ENCODE results near the gene CCDC97.

DNA sequence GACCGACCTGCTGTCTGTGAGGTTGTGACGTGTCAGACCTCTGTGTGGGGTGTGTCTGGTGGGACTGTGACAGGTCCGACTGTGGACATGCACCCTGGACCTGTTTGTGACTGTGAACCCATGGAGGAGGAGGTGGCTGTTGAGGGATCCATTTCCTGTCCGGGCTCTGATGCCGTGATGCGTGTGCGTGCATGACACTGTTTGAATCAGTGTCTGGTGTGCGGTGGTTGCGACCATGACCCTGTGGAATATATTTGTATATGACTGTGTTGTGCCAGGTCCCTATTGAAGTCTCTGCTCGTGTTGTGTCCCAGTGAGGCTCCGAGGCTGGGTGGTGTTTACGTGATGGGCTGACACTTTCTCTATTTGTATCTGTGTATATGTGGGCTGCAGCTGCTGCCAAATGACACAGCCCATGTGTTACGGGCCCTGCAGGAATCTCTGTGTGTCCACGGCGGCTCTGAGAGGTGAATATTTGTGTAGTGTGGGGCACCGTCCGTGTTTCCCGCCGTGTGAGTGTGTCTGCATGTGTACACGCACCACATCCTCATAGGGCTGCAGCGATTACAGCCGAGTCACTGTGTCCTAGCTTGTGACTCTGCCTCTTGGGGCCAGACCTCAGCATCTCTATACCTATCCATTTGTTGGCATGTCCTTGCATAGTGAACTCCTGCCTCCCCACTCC is 18.3 kb downstream of the CCDC97 start:
- no peak for TF ChIP-seq CTCF (IDR thresholded peaks at IDR 0.05; ENCODE audit: low read depth, low read length)
- TF ChIP-seq EZH2phosphoT487 (IDR thresholded peaks at IDR 0.05; ENCODE audit: low read depth): no peak

Data from OCI-LY3 (cell line).